GM06990 (cell line): ENCODE measurements around the gene ARMC7.

ENCODE experiments used
- DNase-seq: peaks from one replicate; pipeline ENCODE4 v3.0.0-alpha.2; 2011; ENCODE audit not compliant: insufficient read length; ENCODE audit errors: extremely low read depth
- H3K27me3 ChIP-seq: replicated peaks from 2 replicates; pipeline ENCODE4 v1.6.0; 2011; ENCODE audit warnings: low read length; ENCODE audit not compliant: control insufficient read depth, insufficient read depth
- H3K36me3 ChIP-seq: 2 replicates; pipeline ENCODE4 v1.5.1; 2011; ENCODE audit warnings: low read length; ENCODE audit not compliant: control insufficient read depth, insufficient read depth
- H3K4me3 ChIP-seq: replicated peaks from 2 replicates; pipeline ENCODE4 v1.5.1; 2011; ENCODE audit warnings: low read depth, mild to moderate bottlenecking, control low read depth, low read length
- TF ChIP-seq, protein P1 (sequence below): IDR thresholded peaks from 2 replicates; pipeline ENCODE4 v1.5.1; 2011; ENCODE audit warnings: low read length, control low read depth, mild to moderate bottlenecking, inconsistent platforms; ENCODE audit not compliant: insufficient read depth, poor library complexity, severe bottlenecking

ARMC7 gene

GRCh38 chr17:75111777-75112335, 2.1 kb downstream of the ARMC7 start:
- DNase-seq = no peak
- Histone ChIP-seq H3K4me3 (no peak overlapping the region), H3K36me3 (peaks cover 4% of the 10 kb centered on the region; the same call in 1 of the 2 replicates), H3K27me3 (no peaks in the 10 kb centered on the region)
- TF ChIP-seq, protein P1, sequence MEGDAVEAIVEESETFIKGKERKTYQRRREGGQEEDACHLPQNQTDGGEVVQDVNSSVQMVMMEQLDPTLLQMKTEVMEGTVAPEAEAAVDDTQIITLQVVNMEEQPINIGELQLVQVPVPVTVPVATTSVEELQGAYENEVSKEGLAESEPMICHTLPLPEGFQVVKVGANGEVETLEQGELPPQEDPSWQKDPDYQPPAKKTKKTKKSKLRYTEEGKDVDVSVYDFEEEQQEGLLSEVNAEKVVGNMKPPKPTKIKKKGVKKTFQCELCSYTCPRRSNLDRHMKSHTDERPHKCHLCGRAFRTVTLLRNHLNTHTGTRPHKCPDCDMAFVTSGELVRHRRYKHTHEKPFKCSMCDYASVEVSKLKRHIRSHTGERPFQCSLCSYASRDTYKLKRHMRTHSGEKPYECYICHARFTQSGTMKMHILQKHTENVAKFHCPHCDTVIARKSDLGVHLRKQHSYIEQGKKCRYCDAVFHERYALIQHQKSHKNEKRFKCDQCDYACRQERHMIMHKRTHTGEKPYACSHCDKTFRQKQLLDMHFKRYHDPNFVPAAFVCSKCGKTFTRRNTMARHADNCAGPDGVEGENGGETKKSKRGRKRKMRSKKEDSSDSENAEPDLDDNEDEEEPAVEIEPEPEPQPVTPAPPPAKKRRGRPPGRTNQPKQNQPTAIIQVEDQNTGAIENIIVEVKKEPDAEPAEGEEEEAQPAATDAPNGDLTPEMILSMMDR = no peak

DNA sequence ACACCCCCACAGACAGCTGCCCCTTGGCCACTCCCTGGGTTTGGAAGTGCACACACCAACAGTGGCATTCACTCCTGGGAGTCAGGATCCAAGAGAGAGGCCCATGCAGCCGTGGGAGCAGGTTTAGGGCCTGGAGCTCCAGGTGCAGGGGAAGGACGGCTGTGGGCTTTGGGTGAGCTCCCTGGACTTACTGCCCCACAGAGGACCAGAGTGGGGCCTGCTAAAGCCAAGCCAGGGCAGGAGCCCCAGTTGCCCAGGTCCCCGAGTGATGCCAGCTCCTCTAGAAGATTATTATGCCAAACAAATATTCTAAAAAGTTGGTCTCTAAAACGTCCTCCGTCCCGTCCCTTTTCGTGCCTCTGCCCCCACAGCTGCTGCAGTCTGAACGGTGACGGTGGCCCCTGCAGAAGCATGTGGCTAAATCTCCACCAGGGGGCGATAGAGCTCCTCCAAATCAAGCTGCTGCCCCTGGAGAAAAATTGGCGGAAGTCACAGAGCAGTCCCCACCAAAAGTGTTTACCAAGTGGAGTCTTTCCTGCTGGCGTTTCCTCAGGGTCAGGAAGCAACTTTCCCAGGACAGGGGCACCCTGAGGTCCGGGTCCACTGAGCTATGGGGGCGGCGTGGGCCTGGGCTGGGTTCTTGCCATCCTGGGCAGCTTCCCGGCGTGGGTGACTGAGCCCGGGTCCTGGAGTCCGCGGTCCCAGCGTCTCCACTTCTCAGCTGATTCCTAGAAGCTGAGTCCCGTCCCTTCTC, 4.2 kb downstream of the ARMC7 start:
- Histone ChIP-seq H3K4me3 (peak overlapping the region; percentile 57), H3K27me3 (no peaks in the 10 kb centered on the region), H3K36me3 (peaks cover 6% of the 10 kb centered on the region)
- TF ChIP-seq, protein P1 = peak; percentile 84
- DNase-seq = peak; percentile 75

GRCh38 chr17:75114552-75115314, 5.0 kb downstream of the ARMC7 start:
- peak overlapping the region; percentile 57 for H3K4me3 ChIP-seq
- H3K27me3 ChIP-seq = no peaks in the 10 kb centered on the region
- H3K36me3 ChIP-seq = peaks cover 8% of the 10 kb centered on the region
- TF ChIP-seq, protein P1 = no peak
- no peak for DNase-seq

DNA sequence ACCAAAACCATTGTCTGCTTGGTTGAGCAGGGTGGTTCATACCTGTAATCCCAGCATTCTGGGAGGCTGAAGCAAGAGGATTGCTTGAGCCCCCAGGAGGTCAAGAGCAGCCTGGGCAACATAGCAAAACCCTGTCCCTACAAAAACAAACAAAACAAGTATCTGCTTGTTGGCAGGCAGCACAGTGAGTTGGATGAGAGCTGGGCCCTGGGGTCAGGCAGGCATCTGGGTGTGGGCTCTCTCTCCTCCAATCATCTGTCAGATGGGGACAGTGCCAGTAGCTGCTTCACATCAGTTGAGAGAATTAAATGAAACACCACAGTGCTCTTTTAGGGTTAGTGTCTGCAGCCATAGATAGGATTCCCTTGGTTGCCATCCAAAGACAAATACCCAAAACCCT, 5.8 kb downstream of the ARMC7 start:
- Histone ChIP-seq H3K36me3 (peaks cover 8% of the 10 kb centered on the region), H3K27me3 (no peaks in the 10 kb centered on the region), H3K4me3 (no peak overlapping the region)
- no peak for DNase-seq
- TF ChIP-seq, protein P1 = no peak

DNA sequence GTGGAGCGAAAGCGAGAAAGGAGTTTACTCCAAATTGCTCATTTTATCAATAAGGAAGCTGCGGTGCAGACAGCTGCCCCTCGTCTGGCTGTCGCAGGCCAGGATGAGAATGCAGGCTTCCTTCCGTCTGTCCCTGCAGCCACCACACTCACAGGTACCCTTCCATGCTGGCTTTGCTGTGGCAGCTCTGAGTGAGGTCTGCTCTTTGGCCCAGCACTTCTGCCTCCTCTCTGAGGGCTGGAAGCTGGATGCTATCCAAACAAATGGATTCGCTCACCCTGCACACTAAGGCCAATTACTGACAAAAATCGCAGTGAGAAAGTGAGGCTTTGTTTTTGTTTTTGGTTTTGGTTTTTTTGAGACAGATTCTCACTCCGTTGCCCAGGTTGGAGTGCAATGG, 7.0 kb downstream of the ARMC7 start:
- no peak overlapping the region for H3K4me3 ChIP-seq
- DNase-seq = no peak
- H3K36me3 ChIP-seq = peaks cover 10% of the 10 kb centered on the region
- no peaks in the 10 kb centered on the region for H3K27me3 ChIP-seq
- TF ChIP-seq, protein P1 = no peak
